AG09309 (cell line): ENCODE measurements around the gene BMPR1A.

Experiments used
- DNase-seq: peaks from one replicate; pipeline ENCODE4 v3.0.0-alpha.2; 2010; ENCODE audit warnings: low read depth
- H3K4me3 ChIP-seq: 2 replicates; pipeline ENCODE4 v1.5.1; 2011; ENCODE audit warnings: mild to moderate bottlenecking, low read depth, low read length, moderate library complexity; ENCODE audit not compliant: control insufficient read depth
- TF ChIP-seq, protein P1 (sequence below): IDR thresholded peaks from 2 replicates; pipeline ENCODE4 v1.5.1; 2011; ENCODE audit warnings: mild to moderate bottlenecking, low read depth, low read length, inconsistent platforms; ENCODE audit not compliant: insufficient read depth, control insufficient read depth; ENCODE audit errors: missing control alignments

Gene BMPR1A

DNA sequence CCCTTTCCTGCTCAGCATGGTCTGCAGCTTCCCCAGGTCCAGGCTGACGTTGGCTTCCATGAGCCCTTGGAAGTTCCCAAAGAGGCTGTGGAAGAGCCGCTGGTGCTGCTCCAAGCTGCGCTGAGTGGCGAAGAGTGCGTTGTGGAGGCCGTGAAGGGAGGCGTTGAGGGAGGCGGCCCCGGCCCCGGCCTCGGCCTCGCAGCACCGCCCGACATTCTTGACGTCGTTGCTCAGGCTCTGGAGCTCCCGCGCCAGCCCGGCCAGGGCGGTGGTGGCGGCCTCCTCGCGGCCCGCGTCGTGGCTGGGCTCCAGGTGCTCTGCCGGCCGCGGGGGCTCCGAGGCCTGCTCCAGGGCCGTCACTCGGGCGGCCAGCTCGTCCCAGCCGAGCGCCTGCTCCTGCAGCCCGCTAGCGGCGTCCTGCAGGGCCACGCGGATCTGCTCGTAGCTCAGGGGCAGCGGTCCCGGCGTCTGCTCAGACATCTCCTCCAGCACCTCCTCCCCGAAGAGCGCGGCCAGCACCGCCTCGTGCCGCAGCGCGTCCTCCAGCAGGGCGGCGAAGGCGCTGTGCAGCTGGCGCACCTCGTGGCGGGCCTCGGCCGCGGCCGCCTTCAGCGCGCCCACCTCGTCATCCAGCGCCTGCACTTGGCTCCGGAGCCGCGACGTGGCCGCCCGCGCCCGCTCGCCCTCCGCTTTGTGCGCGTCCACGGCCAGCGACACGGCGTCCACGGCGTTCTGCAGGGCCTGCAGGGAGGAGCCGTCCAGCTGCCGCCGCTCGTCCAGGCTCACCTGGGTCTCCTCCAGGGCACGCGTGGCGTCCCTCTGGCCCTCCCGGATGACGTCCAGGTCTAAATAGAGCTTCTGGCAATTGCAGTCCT is 186.3 kb downstream of the BMPR1A start:
- no peak overlapping the region for H3K4me3 ChIP-seq
- TF ChIP-seq, protein P1, sequence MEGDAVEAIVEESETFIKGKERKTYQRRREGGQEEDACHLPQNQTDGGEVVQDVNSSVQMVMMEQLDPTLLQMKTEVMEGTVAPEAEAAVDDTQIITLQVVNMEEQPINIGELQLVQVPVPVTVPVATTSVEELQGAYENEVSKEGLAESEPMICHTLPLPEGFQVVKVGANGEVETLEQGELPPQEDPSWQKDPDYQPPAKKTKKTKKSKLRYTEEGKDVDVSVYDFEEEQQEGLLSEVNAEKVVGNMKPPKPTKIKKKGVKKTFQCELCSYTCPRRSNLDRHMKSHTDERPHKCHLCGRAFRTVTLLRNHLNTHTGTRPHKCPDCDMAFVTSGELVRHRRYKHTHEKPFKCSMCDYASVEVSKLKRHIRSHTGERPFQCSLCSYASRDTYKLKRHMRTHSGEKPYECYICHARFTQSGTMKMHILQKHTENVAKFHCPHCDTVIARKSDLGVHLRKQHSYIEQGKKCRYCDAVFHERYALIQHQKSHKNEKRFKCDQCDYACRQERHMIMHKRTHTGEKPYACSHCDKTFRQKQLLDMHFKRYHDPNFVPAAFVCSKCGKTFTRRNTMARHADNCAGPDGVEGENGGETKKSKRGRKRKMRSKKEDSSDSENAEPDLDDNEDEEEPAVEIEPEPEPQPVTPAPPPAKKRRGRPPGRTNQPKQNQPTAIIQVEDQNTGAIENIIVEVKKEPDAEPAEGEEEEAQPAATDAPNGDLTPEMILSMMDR, result no peak
- no peak for DNase-seq

DNA sequence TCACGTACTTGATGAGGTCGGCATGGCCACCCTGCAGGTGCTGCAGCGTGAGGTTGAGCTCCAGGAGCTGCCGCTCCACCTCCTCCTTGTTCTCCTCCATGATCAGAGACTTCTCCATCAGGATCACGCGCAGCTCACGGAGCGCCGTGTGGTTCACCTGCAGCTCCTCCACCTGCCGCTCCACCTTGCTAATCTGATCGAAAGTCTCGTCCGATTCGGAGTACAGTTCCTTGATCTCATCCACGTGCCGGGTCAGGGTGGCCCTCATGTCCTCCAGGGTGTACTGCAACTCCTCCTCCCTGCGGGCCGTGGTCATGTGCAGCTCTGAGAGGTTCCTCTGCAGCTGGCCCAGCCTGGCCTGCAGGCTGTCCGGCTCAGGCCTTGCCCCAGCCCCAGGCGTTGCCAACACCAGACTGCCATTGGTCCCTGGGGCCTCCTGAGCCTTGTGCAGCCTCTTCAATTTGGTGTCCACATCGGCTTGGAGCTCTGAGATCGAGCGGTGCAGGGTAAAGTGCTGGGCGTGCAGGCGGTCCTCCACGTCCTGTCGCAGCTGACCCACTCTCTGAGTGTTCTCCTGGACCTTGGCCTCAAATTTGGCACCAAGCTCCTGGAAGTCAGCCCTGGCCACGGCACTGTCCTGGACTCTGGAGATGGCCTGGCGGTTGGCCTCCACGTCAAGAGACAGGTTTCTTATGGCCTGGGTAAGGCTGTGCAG is 187.1 kb downstream of the BMPR1A start:
- no peak for DNase-seq
- TF ChIP-seq, protein P1, result no peak
- H3K4me3 ChIP-seq, result no peak overlapping the region

DNA sequence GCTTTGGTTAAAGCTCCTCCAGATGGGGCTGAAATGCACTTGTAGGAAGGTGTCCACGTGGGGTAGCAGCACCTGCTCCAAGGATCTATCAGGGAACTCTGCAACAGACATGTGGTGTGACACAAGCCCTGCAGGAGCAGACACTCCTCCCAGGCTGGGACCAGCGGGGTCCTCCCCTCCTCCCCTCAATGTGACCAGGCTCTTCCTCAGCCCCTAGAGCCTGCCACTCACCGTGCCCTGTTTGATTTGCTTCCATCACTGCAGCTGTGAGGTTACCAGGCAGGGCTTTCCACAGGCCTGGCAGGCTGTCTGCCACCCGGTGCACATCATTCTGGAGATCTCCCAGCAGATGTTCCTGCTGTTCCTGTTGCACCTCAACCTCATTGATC is 187.6 kb downstream of the BMPR1A start:
- TF ChIP-seq, protein P1, result no peak
- no peak overlapping the region for H3K4me3 ChIP-seq
- no peak for DNase-seq

DNA sequence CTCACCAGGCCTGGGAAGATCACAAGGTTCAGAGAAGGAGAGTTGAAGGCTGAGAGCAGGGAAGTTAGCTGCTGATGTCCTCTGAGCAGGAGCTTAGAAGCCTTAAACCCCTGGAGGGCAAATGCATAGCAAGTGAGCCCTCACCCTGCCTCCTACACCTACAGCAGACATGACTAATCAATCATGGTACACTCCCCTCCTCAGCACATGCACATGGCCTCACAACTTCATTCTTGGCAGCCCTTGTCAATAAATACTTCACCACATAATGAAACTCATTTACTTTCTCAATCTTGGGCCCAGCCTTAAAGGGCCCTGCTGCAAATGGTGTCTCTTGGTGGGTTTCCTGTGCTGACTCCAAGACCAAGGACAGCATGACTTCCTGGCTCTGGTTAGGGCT is 188.1 kb downstream of the BMPR1A start:
- TF ChIP-seq, protein P1, result no peak
- H3K4me3 ChIP-seq, result no peak overlapping the region
- no peak for DNase-seq

DNA sequence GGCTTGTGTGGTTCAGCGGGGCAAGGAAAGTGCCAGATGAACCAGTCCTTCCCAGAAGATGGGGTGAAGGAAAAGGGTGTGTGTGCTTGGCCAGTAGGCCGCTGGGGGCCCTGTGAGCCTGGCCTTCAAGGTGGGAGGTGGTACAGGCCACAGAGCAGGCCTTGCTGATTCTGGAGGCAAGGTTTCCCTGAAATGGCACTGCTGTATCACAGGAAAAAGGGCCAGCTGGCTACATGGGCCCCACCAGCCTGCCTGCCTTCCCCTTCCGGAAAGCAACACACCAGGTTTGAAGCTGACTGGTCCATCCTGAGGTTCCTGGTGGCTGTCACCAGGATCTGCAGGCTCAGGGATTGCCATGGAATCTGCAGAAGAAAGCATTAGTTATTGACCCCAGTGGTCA is 188.5 kb downstream of the BMPR1A start:
- TF ChIP-seq, protein P1, result no peak
- DNase-seq, result no peak
- no peak overlapping the region for H3K4me3 ChIP-seq

DNA sequence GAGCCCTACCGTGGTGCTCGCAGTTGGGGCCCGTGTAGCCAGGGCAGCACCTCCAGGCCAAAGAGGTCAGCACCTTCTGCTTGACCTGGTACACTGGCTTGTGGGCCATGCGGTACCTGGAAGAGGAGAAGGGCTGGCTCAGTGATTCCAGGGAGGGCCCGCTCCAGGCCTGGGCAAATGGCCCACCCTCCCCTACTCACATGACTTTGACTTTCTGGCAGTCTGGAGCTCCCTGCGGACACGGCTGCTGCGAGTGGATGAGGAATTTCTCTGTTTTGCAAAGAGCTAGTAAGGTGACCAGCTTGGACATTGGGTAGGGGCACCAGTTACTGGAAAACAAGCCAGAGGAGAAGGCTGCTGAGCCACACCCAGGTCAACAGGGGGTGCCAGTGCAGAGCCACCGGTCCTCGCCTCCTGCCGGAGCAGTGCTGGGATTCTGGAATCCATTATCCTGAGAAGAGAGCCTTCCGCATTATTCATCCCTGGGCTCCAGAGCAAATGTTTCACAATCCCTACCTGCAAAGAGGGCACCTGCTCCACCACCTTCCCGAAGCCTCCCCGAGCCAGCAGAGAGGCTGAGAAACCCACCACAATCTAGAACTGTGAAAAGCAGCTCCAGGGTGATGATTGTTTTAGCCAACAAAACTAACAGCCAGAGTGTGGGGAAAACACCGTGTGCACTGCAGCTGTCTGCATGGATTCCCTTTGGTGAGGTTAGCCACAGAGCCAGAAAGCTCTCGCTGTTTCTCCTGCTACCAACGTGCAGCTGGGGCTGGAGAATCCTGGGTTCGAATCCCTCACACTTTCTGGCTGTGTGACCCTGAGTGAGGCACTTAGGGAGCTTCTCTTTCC is 189.2 kb downstream of the BMPR1A start:
- no peak for DNase-seq
- TF ChIP-seq, protein P1, result peak; percentile 38
- H3K4me3 ChIP-seq, result no peak overlapping the region
